Measurements from ENCODE around the gene POPDC3. TPM values are rescaled to one million over a fixed set of nuclear protein-coding genes. Genes with fewer than 3 reads are reported as not detected.

POPDC3 gene
- total RNA-seq, 1 experiment from 2014 or later = 0.62 TPM

GRCh38 chr6:105122717-105123116 lies 57.1 kb downstream of the POPDC3 start:
- no peak for DNase-seq (ENCODE audit: low spot score)
- intact Hi-C loops (cut with micrococcal nuclease; ENCODE audit: unreplicated experiment) = no loop called here
- no TSS peak for BruUV-seq (replicated peaks)
- H3K27ac ChIP-seq (ENCODE audit: low read depth, low read length, poor library complexity, severe bottlenecking) = no peak overlapping the region
- no peak for TF ChIP-seq EZH2 (IDR thresholded peaks at IDR 0.05; ENCODE audit: borderline replicate concordance, low read depth, low read length, poor library complexity, severe bottlenecking)
- no peak for TF ChIP-seq CTCF (conservative IDR thresholded peaks at IDR 0.05; ENCODE audit: low read depth, low read length)
- H3K27me3 ChIP-seq (replicated peaks; ENCODE audit: insufficient read depth, low read depth, low read length, poor library complexity) = no peaks in the 10 kb centered on the region
- ChIA-PET POLR2A (ENCODE audit: low non-redundant PET) (no interaction called here), CTCF (no interaction called here)
- H3K9me3 ChIP-seq (ENCODE audit: low read depth, low read length, poor library complexity, severe bottlenecking) = no peaks in the 10 kb centered on the region
- no peaks in the 10 kb centered on the region for H3K4me1 ChIP-seq (ENCODE audit: insufficient read depth, low read length, poor library complexity, severe bottlenecking)
- H3K36me3 ChIP-seq (ENCODE audit: insufficient read depth, low read length, poor library complexity, severe bottlenecking) = no peaks in the 10 kb centered on the region
- no peak overlapping the region for H3K4me3 ChIP-seq (ENCODE audit: low read depth, low read length, poor library complexity, severe bottlenecking)

- TF ChIP-seq CTCF (conservative IDR thresholded peaks at IDR 0.05; ENCODE audit: low read depth, low read length) (no peak), EZH2 (IDR thresholded peaks at IDR 0.05; ENCODE audit: borderline replicate concordance, low read depth, low read length, poor library complexity, severe bottlenecking) (no peak)
- no peak for DNase-seq (ENCODE audit: low spot score)
- no peaks in the 10 kb centered on the region for H3K27me3 ChIP-seq (replicated peaks; ENCODE audit: insufficient read depth, low read depth, low read length, poor library complexity)
- no peaks in the 10 kb centered on the region for H3K36me3 ChIP-seq (ENCODE audit: insufficient read depth, low read length, poor library complexity, severe bottlenecking)
- no peak overlapping the region for H3K4me3 ChIP-seq (ENCODE audit: low read depth, low read length, poor library complexity, severe bottlenecking)
- H3K27ac ChIP-seq (ENCODE audit: low read depth, low read length, poor library complexity, severe bottlenecking) = no peak overlapping the region
- intact Hi-C loops (cut with micrococcal nuclease; ENCODE audit: unreplicated experiment) = no loop called here
- CTCF ChIA-PET = no interaction called here
- POLR2A ChIA-PET (ENCODE audit: low non-redundant PET) = no interaction called here
- no peaks in the 10 kb centered on the region for H3K9me3 ChIP-seq (ENCODE audit: low read depth, low read length, poor library complexity, severe bottlenecking)
- no peaks in the 10 kb centered on the region for H3K4me1 ChIP-seq (ENCODE audit: insufficient read depth, low read length, poor library complexity, severe bottlenecking)
- no TSS peak for BruUV-seq (replicated peaks)
Measured at GRCh38 chr6:105121981-105122380, 57.8 kb downstream of the POPDC3 start.

GRCh38 chr6:105120570-105120969 lies 59.2 kb downstream of the POPDC3 start:
- TF ChIP-seq EZH2 (IDR thresholded peaks at IDR 0.05; ENCODE audit: borderline replicate concordance, low read depth, low read length, poor library complexity, severe bottlenecking) (no peak), CTCF (conservative IDR thresholded peaks at IDR 0.05; ENCODE audit: low read depth, low read length) (no peak)
- BruUV-seq (replicated peaks) = no TSS peak
- H3K4me3 ChIP-seq (ENCODE audit: low read depth, low read length, poor library complexity, severe bottlenecking) = no peak overlapping the region
- intact Hi-C loops (cut with micrococcal nuclease; ENCODE audit: unreplicated experiment) = no loop called here
- no peaks in the 10 kb centered on the region for H3K27me3 ChIP-seq (replicated peaks; ENCODE audit: insufficient read depth, low read depth, low read length, poor library complexity)
- no peak overlapping the region for H3K27ac ChIP-seq (ENCODE audit: low read depth, low read length, poor library complexity, severe bottlenecking)
- H3K36me3 ChIP-seq (ENCODE audit: insufficient read depth, low read length, poor library complexity, severe bottlenecking) = no peaks in the 10 kb centered on the region
- no peak for DNase-seq (ENCODE audit: low spot score)
- H3K4me1 ChIP-seq (ENCODE audit: insufficient read depth, low read length, poor library complexity, severe bottlenecking) = no peaks in the 10 kb centered on the region
- H3K9me3 ChIP-seq (ENCODE audit: low read depth, low read length, poor library complexity, severe bottlenecking) = no peaks in the 10 kb centered on the region
- CTCF ChIA-PET = no interaction called here
- POLR2A ChIA-PET (ENCODE audit: low non-redundant PET) = no interaction called here
